Keratinocyte (primary cell): ENCODE data around the gene SMU1.

ENCODE experiments used
- CTCF ChIP-seq, 3 experiments: IDR thresholded peaks in 1 of 3; conservative IDR thresholded peaks in 1 of 3; optimal IDR thresholded peaks in 1 of 3; 2 replicates in 2 of 3; 3 replicates in 1 of 3; pipeline versions ENCODE3 to v1.5.1; 2011; ENCODE audit warnings: low read length in 3 of 3, mild to moderate bottlenecking in 3 of 3, moderate library complexity in 2 of 3, control low read depth in 1 of 3, inconsistent platforms in 1 of 3; ENCODE audit not compliant: insufficient read depth in 2 of 3; ENCODE audit errors: extremely low read depth in 1 of 3
- EZH2 ChIP-seq: IDR thresholded peaks from one replicate; pipeline ENCODE4 v1.6.1; 2012; ENCODE audit warnings: inconsistent platforms, mild to moderate bottlenecking, low read length, moderate library complexity

GRCh38 chr9:33043671-33044070, 32.8 kb downstream of the SMU1 start:
- TF ChIP-seq CTCF (optimal IDR thresholded peaks at IDR 0.05 in 1 of 3, IDR thresholded peaks at IDR 0.05 in 1 of 3, conservative IDR thresholded peaks at IDR 0.05 in 1 of 3; ENCODE audit: extremely low read depth in 1 of 3, insufficient read depth in 2 of 3, low read length in 3 of 3) = no peak
- TF ChIP-seq EZH2 = no peak
